Hepatocyte (in vitro differentiated cells): Measurements from ENCODE around the gene SPON1. TPM values are rescaled to one million over a fixed set of nuclear protein-coding genes. Genes with fewer than 3 reads are reported as not detected.

ENCODE experiments used
- DNase-seq: peaks from one replicate; pipeline ENCODE4 v3.0.0-alpha.2; 2016; ENCODE audit warnings: low spot score
- H2AFZ ChIP-seq: fragments of 200-600 bp; sonication (generic); 2 replicates; pipeline ENCODE4 v1.6.0; 2016; ENCODE audit warnings: antibody characterized with exemption, mild to moderate bottlenecking
- H3K27ac ChIP-seq: fragments of 200-600 bp; sonication (generic); 2 replicates; pipeline ENCODE4 v1.5.1; 2016; ENCODE audit warnings: mild to moderate bottlenecking
- H3K27me3 ChIP-seq: fragments of 200-600 bp; sonication (generic); 2 replicates; pipeline ENCODE4 v1.6.1; 2016
- H3K36me3 ChIP-seq: fragments of 200-600 bp; sonication (generic); replicated peaks from 2 replicates; pipeline ENCODE4 v1.5.1; 2016; ENCODE audit warnings: low read depth; ENCODE audit not compliant: insufficient read depth
- H3K4me1 ChIP-seq: fragments of 200-600 bp; sonication (generic); 2 replicates; pipeline ENCODE4 v1.5.1; 2016; ENCODE audit warnings: mild to moderate bottlenecking, moderate library complexity; ENCODE audit not compliant: insufficient read depth
- H3K4me2 ChIP-seq: fragments of 200-600 bp; sonication (generic); 2 replicates; pipeline ENCODE4 v1.6.0; 2016
- H3K4me3 ChIP-seq: fragments of 200-600 bp; sonication (generic); 2 replicates; pipeline ENCODE4 v1.5.1; 2016; ENCODE audit warnings: mild to moderate bottlenecking
- H3K79me2 ChIP-seq: fragments of 200-600 bp; sonication (generic); 2 replicates; pipeline ENCODE4 v1.6.0; 2017; ENCODE audit warnings: mild to moderate bottlenecking
- H3K9me2 ChIP-seq: fragments of 200-600 bp; sonication (generic); replicated peaks from 2 replicates; pipeline ENCODE4 v1.6.0; 2017; ENCODE audit warnings: mild to moderate bottlenecking; ENCODE audit not compliant: insufficient read depth
- H3K9me3 ChIP-seq: fragments of 200-600 bp; sonication (generic); 2 replicates; pipeline ENCODE4 v1.5.1; 2016; ENCODE audit warnings: low read depth, mild to moderate bottlenecking
- H4K20me1 ChIP-seq: fragments of 200-600 bp; sonication (generic); 2 replicates; pipeline ENCODE4 v1.6.0; 2016; ENCODE audit warnings: mild to moderate bottlenecking; ENCODE audit not compliant: insufficient read depth, poor library complexity, severe bottlenecking
- CTCF ChIP-seq: fragments of 200-600 bp; sonication (generic); IDR thresholded peaks from 2 replicates; pipeline ENCODE4 v1.5.1; 2016; ENCODE audit warnings: antibody characterized with exemption, mild to moderate bottlenecking; ENCODE audit not compliant: poor library complexity
- EZH2 ChIP-seq: fragments of 200-600 bp; sonication (generic); IDR thresholded peaks from 2 replicates; pipeline ENCODE4 v1.6.1; 2016; ENCODE audit warnings: antibody characterized with exemption, mild to moderate bottlenecking, borderline replicate concordance
- EZH2phosphoT487 ChIP-seq: fragments of 200-600 bp; sonication (generic); IDR thresholded peaks from one replicate; pipeline ENCODE4 v1.6.1; 2018; ENCODE audit warnings: antibody characterized with exemption, mild to moderate bottlenecking, low read depth, moderate library complexity; ENCODE audit not compliant: unreplicated experiment, severe bottlenecking
- WGBS: methylation state at CpG from one replicate; pipeline ENCODE4 v1.1.6; 2016; ENCODE audit warnings: low lambda C conversion rate; ENCODE audit errors: missing lambda C conversion rate; 5-methylcytosine and 5-hydroxymethylcytosine counted together
- polyA plus RNA-seq: library from polyadenylated mRNA; unstranded; fragments of >200 nt; fragmentation: Nextera tagmentation; extraction: Ambion mirVana; gene quantifications from 2 replicates; pipeline ENCODE4 v1.2.1, GENCODE V29; 2016
- total RNA-seq: library from RNA; depleted of rRNA; stranded (reverse); fragments of >200 nt; gene quantifications from 2 replicates; pipeline ENCODE4 v1.2.3, GENCODE V29; 2014

SPON1 gene
- total and polyA plus RNA-seq, 2 experiments from 2014 or later: 47.8 to 73.1 TPM

GRCh38 chr11:14001597-14001996 is 39.1 kb downstream of the SPON1 start:
- 94% methylated on average over 2 of the region's 2 CpGs for WGBS
- H3K9me3 ChIP-seq: peaks cover 7% of the 10 kb centered on the region
- H4K20me1 ChIP-seq: no peaks in the 10 kb centered on the region
- H3K4me2 ChIP-seq: no peak overlapping the region
- H3K4me3 ChIP-seq: no peak overlapping the region
- no peak overlapping the region for H3K27ac ChIP-seq
- no peak for TF ChIP-seq EZH2phosphoT487
- no peak for TF ChIP-seq CTCF
- TF ChIP-seq EZH2: no peak
- peaks cover 5% of the 10 kb centered on the region for H3K36me3 ChIP-seq
- no peak overlapping the region for H2AFZ ChIP-seq
- no peaks in the 10 kb centered on the region for H3K4me1 ChIP-seq
- no peak for DNase-seq
- H3K27me3 ChIP-seq: no peaks in the 10 kb centered on the region
- no peaks in the 10 kb centered on the region for H3K9me2 ChIP-seq
- peaks cover 2% of the 10 kb centered on the region for H3K79me2 ChIP-seq

- no peaks in the 10 kb centered on the region for H4K20me1 ChIP-seq
- WGBS: 88% methylated on average over 6 of the region's 6 CpGs
- peaks cover 2% of the 10 kb centered on the region for H3K79me2 ChIP-seq
- no peaks in the 10 kb centered on the region for H3K4me1 ChIP-seq
- H3K4me2 ChIP-seq: no peak overlapping the region
- DNase-seq: no peak
- H2AFZ ChIP-seq: no peak overlapping the region
- H3K27ac ChIP-seq: no peak overlapping the region
- no peaks in the 10 kb centered on the region for H3K9me3 ChIP-seq
- no peaks in the 10 kb centered on the region for H3K36me3 ChIP-seq
- H3K27me3 ChIP-seq: no peaks in the 10 kb centered on the region
- H3K9me2 ChIP-seq: no peaks in the 10 kb centered on the region
- TF ChIP-seq CTCF (no peak), EZH2 (no peak), EZH2phosphoT487 (no peak)
- H3K4me3 ChIP-seq: no peak overlapping the region
Observed at GRCh38 chr11:14007566-14007965, 45.0 kb downstream of the SPON1 start.

- Histone ChIP-seq H3K4me2 (no peak overlapping the region), H4K20me1 (no peaks in the 10 kb centered on the region), H3K9me2 (no peaks in the 10 kb centered on the region), H3K4me1 (no peaks in the 10 kb centered on the region), H3K27me3 (no peaks in the 10 kb centered on the region), H3K4me3 (no peak overlapping the region), H2AFZ (no peak overlapping the region), H3K36me3 (no peaks in the 10 kb centered on the region), H3K9me3 (no peaks in the 10 kb centered on the region), H3K27ac (no peak overlapping the region), H3K79me2 (no peaks in the 10 kb centered on the region)
- TF ChIP-seq EZH2: no peak
- TF ChIP-seq CTCF: no peak
- TF ChIP-seq EZH2phosphoT487: no peak
- no peak for DNase-seq
- 90% methylated on average over 3 of the region's 3 CpGs for WGBS
Observed at GRCh38 chr11:14010665-14011064, 48.1 kb downstream of the SPON1 start.

- TF ChIP-seq EZH2phosphoT487 (no peak), CTCF (no peak), EZH2 (no peak)
- no peak overlapping the region for H2AFZ ChIP-seq
- no peaks in the 10 kb centered on the region for H3K4me1 ChIP-seq
- WGBS: 88% methylated on average over 4 of the region's 4 CpGs
- no peak overlapping the region for H3K4me3 ChIP-seq
- no peak for DNase-seq
- no peak overlapping the region for H3K4me2 ChIP-seq
- no peaks in the 10 kb centered on the region for H4K20me1 ChIP-seq
- no peaks in the 10 kb centered on the region for H3K9me3 ChIP-seq
- H3K79me2 ChIP-seq: no peaks in the 10 kb centered on the region
- H3K27ac ChIP-seq: no peak overlapping the region
- no peaks in the 10 kb centered on the region for H3K27me3 ChIP-seq
- H3K9me2 ChIP-seq: no peaks in the 10 kb centered on the region
- H3K36me3 ChIP-seq: no peaks in the 10 kb centered on the region
Observed at GRCh38 chr11:14012846-14013245, 50.3 kb downstream of the SPON1 start.
